H9 (cell line): Measurements from ENCODE around the gene SKOR2. TPM values are rescaled to one million over a fixed set of nuclear protein-coding genes. Genes with fewer than 3 reads are reported as not detected.

ENCODE experiments used
- DNase-seq: peaks from one replicate; pipeline ENCODE4 v3.0.0-alpha.2; 2017
- H2AFZ ChIP-seq: one replicate; pipeline ENCODE4 v1.6.1; 2013; ENCODE audit warnings: mild to moderate bottlenecking, low read length, control low read depth, moderate library complexity
- H2AK5ac ChIP-seq: 2 replicates; pipeline ENCODE4 v1.6.1; 2013; ENCODE audit warnings: low read length, control low read depth, mixed read lengths; ENCODE audit not compliant: insufficient read length
- H2BK120ac ChIP-seq: one replicate; pipeline ENCODE4 v1.6.1; 2013; ENCODE audit warnings: low read depth, mild to moderate bottlenecking, low read length, control low read depth, inconsistent platforms; ENCODE audit not compliant: poor library complexity, severe bottlenecking
- H2BK12ac ChIP-seq: 2 replicates; pipeline ENCODE4 v1.6.1; 2013; ENCODE audit warnings: low read length, control low read depth, mixed read lengths, low read depth; ENCODE audit not compliant: insufficient read length
- H2BK15ac ChIP-seq: 2 replicates; pipeline ENCODE4 v1.6.1; 2013; ENCODE audit warnings: low read depth, low read length, control low read depth
- H2BK20ac ChIP-seq: one replicate; pipeline ENCODE4 v1.6.1; 2013; ENCODE audit warnings: low read depth, mild to moderate bottlenecking, low read length, control low read depth, inconsistent platforms; ENCODE audit not compliant: poor library complexity, severe bottlenecking
- H2BK5ac ChIP-seq: 2 replicates; pipeline ENCODE4 v1.6.1; 2013; ENCODE audit warnings: low read length, control low read depth, mixed read lengths; ENCODE audit not compliant: insufficient read length
- H3K14ac ChIP-seq: 2 replicates; pipeline ENCODE4 v1.6.1; 2013; ENCODE audit warnings: low read length, control low read depth; ENCODE audit not compliant: insufficient read depth
- H3K18ac ChIP-seq: 2 replicates; pipeline ENCODE4 v1.6.1; 2013; ENCODE audit warnings: low read depth, mild to moderate bottlenecking, mixed read lengths, low read length, control low read depth; ENCODE audit not compliant: insufficient read length
- H3K23ac ChIP-seq: 2 replicates; pipeline ENCODE4 v1.6.1; 2013; ENCODE audit warnings: low read length, control low read depth, mixed read lengths, low read depth; ENCODE audit not compliant: insufficient read length
- H3K23me2 ChIP-seq: 2 replicates; pipeline ENCODE4 v1.6.1; 2013; ENCODE audit warnings: low read depth, mild to moderate bottlenecking, mixed read lengths, low read length, control low read depth; ENCODE audit not compliant: insufficient read length, poor library complexity, severe bottlenecking
- H3K27ac ChIP-seq: 2 replicates; pipeline ENCODE4 v1.5.1; 2013; ENCODE audit warnings: low read length, control low read depth, mixed read lengths, low read depth; ENCODE audit not compliant: insufficient read length
- H3K27me3 ChIP-seq: 2 replicates; pipeline ENCODE4 v1.6.1; 2013; ENCODE audit warnings: low read length, control low read depth, inconsistent platforms; ENCODE audit not compliant: insufficient read depth
- H3K4ac ChIP-seq: 2 replicates; pipeline ENCODE4 v1.6.1; 2013; ENCODE audit warnings: low read depth, mild to moderate bottlenecking, control low read depth, inconsistent platforms, low read length, moderate library complexity
- H3K4me1 ChIP-seq: 2 replicates; pipeline ENCODE4 v1.6.1; 2013; ENCODE audit warnings: low read length, control low read depth, inconsistent platforms; ENCODE audit not compliant: insufficient read depth
- H3K4me2 ChIP-seq: 2 replicates; pipeline ENCODE4 v1.6.1; 2013; ENCODE audit warnings: low read length, control low read depth, mixed read lengths; ENCODE audit not compliant: insufficient read length, insufficient read depth
- H3K56ac ChIP-seq: 2 replicates; pipeline ENCODE4 v1.6.1; 2013; ENCODE audit warnings: low read depth, mild to moderate bottlenecking, mixed read lengths, low read length, control low read depth; ENCODE audit not compliant: insufficient read length
- H3K79me1 ChIP-seq: 2 replicates; pipeline ENCODE4 v1.6.1; 2013; ENCODE audit warnings: low read depth, mild to moderate bottlenecking, moderate library complexity, low read length, control low read depth, inconsistent platforms; ENCODE audit not compliant: insufficient read depth, poor library complexity, severe bottlenecking
- H3K79me2 ChIP-seq: 2 replicates; pipeline ENCODE4 v1.6.1; 2013; ENCODE audit warnings: low read length, control low read depth, inconsistent platforms; ENCODE audit not compliant: insufficient read depth
- H3K9ac ChIP-seq: 2 replicates; pipeline ENCODE4 v1.6.1; 2013; ENCODE audit warnings: low read length, control low read depth, mixed read lengths; ENCODE audit not compliant: insufficient read length; ENCODE audit errors: extremely low read depth
- H3K9me3 ChIP-seq: one replicate; pipeline ENCODE4 v1.6.1; 2013; ENCODE audit warnings: low read depth, low read length, inconsistent platforms; ENCODE audit not compliant: control insufficient read depth
- H3T11ph ChIP-seq: one replicate; pipeline ENCODE4 v1.6.1; 2013; ENCODE audit warnings: mild to moderate bottlenecking, low read length, control low read depth, inconsistent platforms
- H4K20me1 ChIP-seq: one replicate; pipeline ENCODE4 v1.6.1; 2013; ENCODE audit not compliant: control insufficient read depth, insufficient read length, insufficient read depth
- H4K5ac ChIP-seq: 2 replicates; pipeline ENCODE4 v1.6.1; 2013; ENCODE audit warnings: low read depth, mild to moderate bottlenecking, mixed read lengths, low read length, control low read depth; ENCODE audit not compliant: insufficient read length
- H4K8ac ChIP-seq: replicated peaks from 2 replicates; pipeline ENCODE4 v1.6.1; 2013; ENCODE audit warnings: low read length, control low read depth, mixed read lengths, low read depth; ENCODE audit not compliant: insufficient read length
- H4K91ac ChIP-seq: 2 replicates; pipeline ENCODE4 v1.6.1; 2013; ENCODE audit warnings: low read depth, mild to moderate bottlenecking, moderate library complexity, mixed read lengths, low read length, control low read depth; ENCODE audit not compliant: insufficient read length
- H3K27ac Mint-ChIP-seq, 3 experiments: 2 replicates in 2 of 3; 3 replicates in 1 of 3; pipeline ENCODE4 v1.8.0; 2020 to 2021; ENCODE audit warnings: mixed read lengths in 3 of 3, mild to moderate bottlenecking in 1 of 3, moderate library complexity in 1 of 3
- H3K27me3 Mint-ChIP-seq: 2 replicates; pipeline ENCODE4 v1.8.0; 2021; ENCODE audit warnings: low read depth, mild to moderate bottlenecking, moderate library complexity, mixed read lengths
- H3K36me3 Mint-ChIP-seq, 3 experiments: 2 replicates in 2 of 3; 3 replicates in 1 of 3; pipeline ENCODE4 v1.8.0; 2020 to 2021; ENCODE audit warnings: low read depth in 3 of 3, mixed read lengths in 3 of 3; ENCODE audit not compliant: insufficient read depth in 1 of 3
- H3K4me1 Mint-ChIP-seq, 2 experiments: 2 replicates each; pipeline ENCODE4 v1.8.0; 2020; ENCODE audit warnings: mixed read lengths in 2 of 2
- H3K4me3 Mint-ChIP-seq, 2 experiments: 2 replicates in 1 of 2; 3 replicates in 1 of 2; pipeline ENCODE4 v1.8.0; 2020 to 2021; ENCODE audit warnings: mild to moderate bottlenecking in 2 of 2, mixed read lengths in 2 of 2, moderate library complexity in 1 of 2
- H3K9me3 Mint-ChIP-seq, 2 experiments: 2 replicates in 1 of 2; 3 replicates in 1 of 2; pipeline ENCODE4 v1.8.0; 2020; ENCODE audit warnings: mild to moderate bottlenecking in 2 of 2, mixed read lengths in 2 of 2, moderate library complexity in 1 of 2
- CTCF ChIP-seq: fragments of 200-600 bp; sonication (generic); conservative IDR thresholded peaks from 3 replicates; pipeline ENCODE4 v1.8.0; 2021; ENCODE audit warnings: antibody characterized with exemption, mild to moderate bottlenecking
- WGBS: extraction: QIAGEN DNeasy Blood & Tissue Kit; methylation state at CpG from one replicate; pipeline ENCODE4 v1.1.7; 2013; ENCODE audit warnings: missing lambda C conversion rate, low lambda C conversion rate, mixed read lengths; ENCODE audit not compliant: insufficient read length; ENCODE audit errors: extremely low coverage; 5-methylcytosine and 5-hydroxymethylcytosine counted together
- total RNA-seq: library from RNA; stranded (reverse); gene quantifications from 2 replicates; pipeline ENCODE4 v1.2.1, GENCODE V29; 2021

Gene SKOR2
- total RNA-seq, 1 experiment from 2014 or later: 0.24 TPM

GRCh38 chr18:47280121-47280520, 28.7 kb upstream of the SKOR2 start:
- Histone ChIP-seq H3K56ac (no peak overlapping the region), H3K23ac (no peak overlapping the region), H3K4me2 (no peak overlapping the region), H2BK15ac (no peak overlapping the region), H4K8ac (no peak overlapping the region), H2AK5ac (no peak overlapping the region), H4K20me1 (peaks cover 2% of the 10 kb centered on the region), H3K27me3 (no peaks in the 10 kb centered on the region), H2AFZ (no peak overlapping the region), H3K27ac (no peak overlapping the region), H2BK12ac (no peak overlapping the region), H3K9me3 (no peaks in the 10 kb centered on the region), H3T11ph (no peak overlapping the region), H3K9ac (no peak overlapping the region), H3K18ac (no peak overlapping the region), H3K4me1 (no peaks in the 10 kb centered on the region; the same call in 1 of the 2 replicates), H3K79me2 (no peaks in the 10 kb centered on the region), H3K79me1 (no peaks in the 10 kb centered on the region), H3K23me2 (no peaks in the 10 kb centered on the region), H3K4ac (no peak overlapping the region), H4K5ac (no peak overlapping the region), H4K91ac (no peak overlapping the region), H2BK120ac (no peak overlapping the region), H3K14ac (no peak overlapping the region), H2BK20ac (no peak overlapping the region), H2BK5ac (no peak overlapping the region)
- H3K27me3 Mint-ChIP-seq: peaks cover 11% of the 10 kb centered on the region
- WGBS: no CpG with 5 or more reads among the region's 3 CpGs
- no peaks in the 10 kb centered on the region for H3K36me3 Mint-ChIP-seq
- H3K27ac Mint-ChIP-seq: no peak overlapping the region
- H3K4me1 Mint-ChIP-seq: peaks cover 2 to 3% of the 10 kb centered on the region in 2 experiments
- no peaks in the 10 kb centered on the region for H3K9me3 Mint-ChIP-seq
- no peak for DNase-seq
- TF ChIP-seq CTCF: no peak
- H3K4me3 Mint-ChIP-seq: no peak overlapping the region
